Aorta (tissue), 5 donors: Measurements from ENCODE around the gene KLHDC3. TPM values are rescaled to one million over a fixed set of nuclear protein-coding genes. Genes with fewer than 3 reads are reported as not detected.

ENCODE experiments used
- ATAC-seq: fragments of 200-7000 bp; cut with Tn5 transposase; one replicate; pipeline ENCODE4 v1.9.1; 2022; ENCODE audit warnings: moderate library complexity; ENCODE audit not compliant: low FRiP score
- DNase-seq, 2 donors: peaks; one replicate each; pipeline ENCODE4 v3.0.0-alpha.2; 2020
- H3K27ac ChIP-seq, 2 donors: one replicate each; pipeline ENCODE4 v1.5.1; 2013; ENCODE audit warnings: low read length in 2 of 2, mild to moderate bottlenecking in 2 of 2, moderate library complexity in 2 of 2, control low read depth in 1 of 2, inconsistent platforms in 1 of 2, low read depth in 1 of 2
- H3K27me3 ChIP-seq, 2 donors: one replicate each; pipeline ENCODE4 v1.6.1; 2013; ENCODE audit warnings: control low read depth in 1 of 2, low read length in 1 of 2, mild to moderate bottlenecking in 1 of 2, moderate library complexity in 1 of 2; ENCODE audit not compliant: insufficient read depth in 2 of 2, control insufficient read depth in 1 of 2
- H3K36me3 ChIP-seq, 2 donors: one replicate each; pipeline ENCODE4 v1.6.1; 2013; ENCODE audit warnings: control low read depth in 1 of 2, low read length in 1 of 2, mild to moderate bottlenecking in 1 of 2; ENCODE audit not compliant: insufficient read depth in 2 of 2, control insufficient read depth in 1 of 2
- H3K4me1 ChIP-seq, 2 donors: one replicate each; pipeline ENCODE4 v1.6.1; 2013; ENCODE audit warnings: low read length in 2 of 2, control low read depth in 1 of 2, mild to moderate bottlenecking in 1 of 2, moderate library complexity in 1 of 2; ENCODE audit not compliant: insufficient read depth in 2 of 2, control insufficient read depth in 1 of 2
- H3K4me3 ChIP-seq, 2 donors: one replicate each; pipeline ENCODE4 v1.5.1; 2013; ENCODE audit warnings: low read length in 2 of 2, control low read depth in 1 of 2, mild to moderate bottlenecking in 1 of 2
- H3K9me3 ChIP-seq: one replicate; pipeline ENCODE4 v1.6.1; 2013; ENCODE audit warnings: mild to moderate bottlenecking, low read length; ENCODE audit not compliant: control insufficient read depth
- WGBS, 2 donors: extraction: QIAGEN DNeasy Blood & Tissue Kit; methylation state at CpG; one replicate each; pipeline ENCODE4 v1.1.7; 2013; 5-methylcytosine and 5-hydroxymethylcytosine counted together
- intact Hi-C, 2 donors: fragments of 100-400 bp; cut with DNase I; formaldehyde crosslinking; loops; one replicate each; pipeline versions ENCODE4 v1.14.2 to v1.15.0; 2022
- polyA plus RNA-seq, 2 donors: library from polyadenylated mRNA; stranded (reverse); fragments of 200-250 nt; gene quantifications; one replicate each; pipeline ENCODE4 v1.2.3, GENCODE V29; 2013
- total RNA-seq, 2 donors: library from RNA; stranded (reverse); fragmentation: NEBNext Ultra II Directional; extraction: Animal tissue kit (Norgen Biotek cat#: 25700); gene quantifications; one replicate each; pipeline ENCODE4 v1.2.1, GENCODE V29; 2021
- donor health status: healthy with polysubstance abuse.
- donor health status: Bipolar disorder and iron deficiency.
- donor health status: DM: no; HTN: no; CAD: no.
- donor health status: DM: no; HTN: no; CAD: no.
- donor health status: DM: yes; HTN: yes; CAD: no.

KLHDC3 gene
- total and polyA plus RNA-seq, 4 donors: 55.7 to 95.9 (median 68.2) TPM

GRCh38 chr6:43061861-43062260 is 47.8 kb downstream of the KLHDC3 start:
- Histone ChIP-seq H3K4me1 (no peaks in the 10 kb centered on the region), H3K27ac (no peak overlapping the region), H3K9me3 (no peaks in the 10 kb centered on the region), H3K4me3 (no peak overlapping the region), H3K27me3 (no peaks in the 10 kb centered on the region), H3K36me3 (peaks cover 0 to 6% of the 10 kb centered on the region in 2 donors)
- DNase-seq (no peak), ATAC-seq (no peak)
- 60 to 67% methylated on average over 2 of the region's 2 CpGs for WGBS, 2 donors
- intact Hi-C loops: no loop called here

DNA sequence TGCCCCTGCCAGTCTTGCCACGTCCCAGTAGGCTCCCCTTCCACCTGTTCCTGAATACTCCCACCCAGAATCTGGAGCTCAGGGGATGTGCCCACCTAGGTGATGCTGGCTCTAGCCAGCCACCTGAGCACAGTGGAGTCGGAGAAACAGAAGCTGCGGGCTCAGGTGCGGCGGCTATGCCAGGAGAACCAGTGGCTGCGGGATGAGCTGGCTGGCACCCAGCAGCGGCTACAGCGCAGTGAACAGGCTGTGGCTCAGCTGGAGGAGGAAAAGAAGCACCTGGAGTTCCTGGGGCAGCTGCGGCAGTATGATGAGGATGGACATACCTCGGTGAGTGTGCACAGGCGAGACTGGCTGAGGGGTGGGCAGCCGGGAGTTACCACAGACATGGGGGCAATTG is 48.8 kb downstream of the KLHDC3 start:
- Histone ChIP-seq H3K36me3 (peaks cover 0 to 6% of the 10 kb centered on the region in 2 donors), H3K4me3 (no peak overlapping the region), H3K4me1 (no peaks in the 10 kb centered on the region), H3K27ac (no peak overlapping the region), H3K27me3 (no peaks in the 10 kb centered on the region), H3K9me3 (no peaks in the 10 kb centered on the region)
- DNase-seq (no peak), ATAC-seq (no peak)
- 93 to 94% methylated on average over 12 of the region's 12 CpGs for WGBS, 2 donors
- intact Hi-C loops: no loop called here

DNA sequence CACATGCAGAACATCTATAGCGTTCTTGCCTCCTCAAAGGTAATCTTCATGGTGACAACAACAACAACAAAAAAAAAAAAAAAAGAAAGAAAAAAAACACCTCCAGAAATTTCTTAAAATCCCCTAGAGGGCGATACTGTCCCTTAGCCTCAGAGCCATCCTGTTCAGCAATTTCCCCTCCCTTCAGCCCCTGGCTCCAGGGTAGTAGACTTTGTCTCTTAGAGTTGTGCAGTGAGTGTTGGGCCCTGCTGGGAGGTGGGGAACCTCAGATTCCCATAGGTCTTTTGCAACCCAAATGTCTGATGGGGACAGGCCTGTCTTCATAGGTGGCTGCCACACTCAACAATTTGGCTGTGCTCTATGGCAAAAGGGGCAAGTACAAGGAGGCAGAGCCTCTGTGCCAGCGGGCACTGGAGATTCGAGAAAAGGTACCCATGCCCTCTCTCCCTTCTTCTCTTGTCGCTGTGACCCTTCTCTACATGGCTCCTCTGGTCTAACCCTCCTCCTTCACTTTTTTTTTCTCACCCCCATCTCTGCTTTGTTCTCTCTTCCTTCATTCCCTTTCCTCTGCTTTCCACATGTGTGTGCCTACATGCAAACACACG is 56.1 kb downstream of the KLHDC3 start:
- intact Hi-C loops: loop anchor here (2.0 to 5.0 kb wide), 3 partner anchors 57 to 72 kb away; no protein-coding TSS in a partner anchor
- peaks cover 0 to 16% of the 10 kb centered on the region in 2 donors for H3K36me3 ChIP-seq

More for the DNA sequence above, 56.1 kb downstream of the KLHDC3 start:
- Histone ChIP-seq H3K9me3 (no peaks in the 10 kb centered on the region), H3K4me3 (no peak overlapping the region), H3K27ac (no peak overlapping the region), H3K4me1 (no peaks in the 10 kb centered on the region), H3K27me3 (no peaks in the 10 kb centered on the region)
- 61 to 63% methylated on average over 6 of the region's 6 CpGs for WGBS, 2 donors
- ATAC-seq (no peak), DNase-seq (no peak)

Other genes with a start within 250 kb of the KLHDC3 start
- gene BICRAL, start 232.2 kb upstream of the KLHDC3 start, total RNA-seq: 10 to 100 TPM; 17.2 to 21.1 TPM
- gene BICRAL, start 232.2 kb upstream of the KLHDC3 start, polyA plus RNA-seq: 1 to 10 TPM; 4.8 to 5.8 TPM
- 10 to 100 TPM; 57.8 to 59.0 TPM for gene RPL7L1, start 134.6 kb upstream of the KLHDC3 start, total RNA-seq
- 10 to 100 TPM; 41.9 to 54.5 TPM for gene RPL7L1, start 134.6 kb upstream of the KLHDC3 start, polyA plus RNA-seq
- gene PTCRA, start 98.2 kb upstream of the KLHDC3 start, total RNA-seq: not detected
- gene PTCRA, start 98.2 kb upstream of the KLHDC3 start, polyA plus RNA-seq: not detected
- 10 to 100 TPM; 28.8 to 50.1 TPM for gene CNPY3, start 84.8 kb upstream of the KLHDC3 start, total RNA-seq
- gene CNPY3, start 84.8 kb upstream of the KLHDC3 start, polyA plus RNA-seq: 10 to 100 TPM; 28.3 to 36.1 TPM
- gene GNMT, start 53.5 kb upstream of the KLHDC3 start, total RNA-seq: 1 to 10 TPM in 1 of 2 donors, under 1 TPM in 1; 0.88 to 1.2 TPM
- gene GNMT, start 53.5 kb upstream of the KLHDC3 start, polyA plus RNA-seq: 1 to 10 TPM in 1 of 2 donors, not detected in 1; 1.2 TPM
- 10 to 100 TPM; 11.7 to 16.1 TPM for gene PEX6, start 35.1 kb upstream of the KLHDC3 start, total RNA-seq
- 10 to 100 TPM; 13.8 to 22.0 TPM for gene PEX6, start 35.1 kb upstream of the KLHDC3 start, polyA plus RNA-seq
- 10 to 100 TPM; 22.9 to 31.7 TPM for gene PPP2R5D, start 29.7 kb upstream of the KLHDC3 start, total RNA-seq
- gene PPP2R5D, start 29.7 kb upstream of the KLHDC3 start, polyA plus RNA-seq: 10 to 100 TPM; 20.3 to 31.5 TPM
- 10 to 100 TPM; 44.5 to 44.6 TPM for gene MEA1, start 303 bp upstream of the KLHDC3 start, total RNA-seq
- 100 to 1,000 TPM in 1 of 2 donors, 10 to 100 TPM in 1; 93.5 to 110 TPM for gene MEA1, start 303 bp upstream of the KLHDC3 start, polyA plus RNA-seq
- gene RRP36, start 7.4 kb downstream of the KLHDC3 start, total RNA-seq: 10 to 100 TPM; 36.7 to 41.1 TPM
- gene RRP36, start 7.4 kb downstream of the KLHDC3 start, polyA plus RNA-seq: 10 to 100 TPM; 29.6 to 40.5 TPM
- gene CUL7, start 39.6 kb downstream of the KLHDC3 start, total RNA-seq: 10 to 100 TPM; 11.0 to 17.5 TPM
- 10 to 100 TPM in 1 of 2 donors, 1 to 10 TPM in 1; 3.3 to 14.9 TPM for gene CUL7, start 39.6 kb downstream of the KLHDC3 start, polyA plus RNA-seq
- 10 to 100 TPM; 30.4 to 33.6 TPM for gene MRPL2, start 45.2 kb downstream of the KLHDC3 start, total RNA-seq
- 10 to 100 TPM; 29.3 to 55.2 TPM for gene MRPL2, start 45.2 kb downstream of the KLHDC3 start, polyA plus RNA-seq
- 10 to 100 TPM; 20.1 to 35.0 TPM for gene KLC4, start 45.4 kb downstream of the KLHDC3 start, total RNA-seq
- 10 to 100 TPM; 34.6 to 54.9 TPM for gene KLC4, start 45.4 kb downstream of the KLHDC3 start, polyA plus RNA-seq
- gene PTK7, start 62.1 kb downstream of the KLHDC3 start, total RNA-seq: 1 to 10 TPM; 3.6 to 9.6 TPM
- 1 to 10 TPM in 1 of 2 donors, under 1 TPM in 1; 0.13 to 6.4 TPM for gene PTK7, start 62.1 kb downstream of the KLHDC3 start, polyA plus RNA-seq
- 100 to 1,000 TPM in 1 of 2 donors, 10 to 100 TPM in 1; 47.5 to 106 TPM for gene SRF, start 157.0 kb downstream of the KLHDC3 start, total RNA-seq
- gene SRF, start 157.0 kb downstream of the KLHDC3 start, polyA plus RNA-seq: 10 to 100 TPM; 23.8 to 41.4 TPM
- gene CUL9, start 167.9 kb downstream of the KLHDC3 start, total RNA-seq: 10 to 100 TPM; 32.6 to 54.6 TPM
- gene CUL9, start 167.9 kb downstream of the KLHDC3 start, polyA plus RNA-seq: 100 to 1,000 TPM in 1 of 2 donors, 1 to 10 TPM in 1; 8.1 to 106 TPM
- 10 to 100 TPM; 10.2 to 18.1 TPM for gene DNPH1, start 215.2 kb downstream of the KLHDC3 start, total RNA-seq
- gene DNPH1, start 215.2 kb downstream of the KLHDC3 start, polyA plus RNA-seq: 10 to 100 TPM; 36.8 to 87.4 TPM
- under 1 TPM in 1 of 2 donors, not detected in 1; 0.12 TPM for gene TTBK1, start 229.2 kb downstream of the KLHDC3 start, total RNA-seq
- gene TTBK1, start 229.2 kb downstream of the KLHDC3 start, polyA plus RNA-seq: not detected